Breast epithelium (tissue), 3 donors: Measurements from ENCODE around the gene PRDX1.

Source experiments
- POLR2AphosphoS5 ChIP-seq, 3 donors: sonication (generic); formaldehyde crosslinking; IDR thresholded peaks; one replicate each; pipeline ENCODE4 v1.6.1; 2017; ENCODE audit warnings: antibody characterized with exemption in 3 of 3
- TF ChIP-seq, protein P1 (sequence below), 3 donors: fragments of 450-650 bp; IDR thresholded peaks; one replicate each; pipeline ENCODE4 v1.5.1; 2016 to 2017; ENCODE audit warnings: antibody characterized with exemption in 3 of 3, mild to moderate bottlenecking in 3 of 3, moderate library complexity in 3 of 3

DNA sequence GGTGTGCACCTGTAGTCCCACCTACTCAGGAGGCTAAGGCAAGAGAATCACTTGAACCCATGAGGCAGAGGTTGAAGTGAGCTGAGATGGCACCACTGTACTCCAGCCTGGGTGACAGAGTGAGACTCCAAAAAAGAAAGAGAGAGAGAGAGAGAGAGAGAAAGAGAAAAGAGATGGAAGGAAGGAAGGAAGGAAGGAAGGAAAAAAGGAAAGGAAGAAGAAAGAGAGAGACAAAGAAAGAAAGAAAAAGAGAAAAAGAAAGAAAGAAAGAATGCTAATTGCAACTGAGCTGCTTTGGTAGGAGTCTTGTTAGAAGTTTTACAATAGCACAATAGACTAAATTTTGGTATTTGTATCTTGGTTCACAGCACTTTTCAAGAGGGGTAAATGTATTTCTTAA lies 56.4 kb downstream of the PRDX1 start:
- TF ChIP-seq, protein P1, sequence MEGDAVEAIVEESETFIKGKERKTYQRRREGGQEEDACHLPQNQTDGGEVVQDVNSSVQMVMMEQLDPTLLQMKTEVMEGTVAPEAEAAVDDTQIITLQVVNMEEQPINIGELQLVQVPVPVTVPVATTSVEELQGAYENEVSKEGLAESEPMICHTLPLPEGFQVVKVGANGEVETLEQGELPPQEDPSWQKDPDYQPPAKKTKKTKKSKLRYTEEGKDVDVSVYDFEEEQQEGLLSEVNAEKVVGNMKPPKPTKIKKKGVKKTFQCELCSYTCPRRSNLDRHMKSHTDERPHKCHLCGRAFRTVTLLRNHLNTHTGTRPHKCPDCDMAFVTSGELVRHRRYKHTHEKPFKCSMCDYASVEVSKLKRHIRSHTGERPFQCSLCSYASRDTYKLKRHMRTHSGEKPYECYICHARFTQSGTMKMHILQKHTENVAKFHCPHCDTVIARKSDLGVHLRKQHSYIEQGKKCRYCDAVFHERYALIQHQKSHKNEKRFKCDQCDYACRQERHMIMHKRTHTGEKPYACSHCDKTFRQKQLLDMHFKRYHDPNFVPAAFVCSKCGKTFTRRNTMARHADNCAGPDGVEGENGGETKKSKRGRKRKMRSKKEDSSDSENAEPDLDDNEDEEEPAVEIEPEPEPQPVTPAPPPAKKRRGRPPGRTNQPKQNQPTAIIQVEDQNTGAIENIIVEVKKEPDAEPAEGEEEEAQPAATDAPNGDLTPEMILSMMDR (IDR thresholded peaks at IDR 0.05): no peak
- no peak for TF ChIP-seq POLR2AphosphoS5 (IDR thresholded peaks at IDR 0.05)
